Activated naive CD4-positive, alpha-beta T cell treated with Interleukin-2 at 50 U/mL for 16 hours (primary cell): ENCODE results near the gene NKD1.
A peak's percentile ranks its signal among the peaks of the same experiment; 100 is the strongest.

ENCODE experiments used
- DNase-seq: peaks from one replicate; pipeline ENCODE4 v3.0.0-alpha.2; 2020

Gene NKD1

DNA sequence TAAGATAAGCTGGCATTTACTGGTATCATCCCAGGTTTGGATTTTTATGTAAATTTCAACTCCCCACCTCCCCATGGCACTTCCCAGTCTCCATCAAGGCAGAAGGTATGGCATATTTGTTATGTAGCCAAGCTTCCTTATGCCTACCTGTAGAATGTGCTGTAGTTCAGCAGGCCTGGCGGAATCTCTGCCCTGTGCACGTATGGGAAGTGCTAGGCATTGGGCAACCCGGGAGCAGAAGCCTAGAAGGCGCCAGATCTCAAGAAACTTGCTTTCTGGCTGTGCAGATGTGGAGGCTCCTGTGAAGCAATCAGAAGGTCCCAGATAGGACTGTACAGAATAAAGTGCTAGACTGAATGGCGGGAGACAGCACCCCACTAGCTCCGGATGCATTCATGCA, 68.2 kb downstream of the NKD1 start:
- DNase-seq = no peak

DNA sequence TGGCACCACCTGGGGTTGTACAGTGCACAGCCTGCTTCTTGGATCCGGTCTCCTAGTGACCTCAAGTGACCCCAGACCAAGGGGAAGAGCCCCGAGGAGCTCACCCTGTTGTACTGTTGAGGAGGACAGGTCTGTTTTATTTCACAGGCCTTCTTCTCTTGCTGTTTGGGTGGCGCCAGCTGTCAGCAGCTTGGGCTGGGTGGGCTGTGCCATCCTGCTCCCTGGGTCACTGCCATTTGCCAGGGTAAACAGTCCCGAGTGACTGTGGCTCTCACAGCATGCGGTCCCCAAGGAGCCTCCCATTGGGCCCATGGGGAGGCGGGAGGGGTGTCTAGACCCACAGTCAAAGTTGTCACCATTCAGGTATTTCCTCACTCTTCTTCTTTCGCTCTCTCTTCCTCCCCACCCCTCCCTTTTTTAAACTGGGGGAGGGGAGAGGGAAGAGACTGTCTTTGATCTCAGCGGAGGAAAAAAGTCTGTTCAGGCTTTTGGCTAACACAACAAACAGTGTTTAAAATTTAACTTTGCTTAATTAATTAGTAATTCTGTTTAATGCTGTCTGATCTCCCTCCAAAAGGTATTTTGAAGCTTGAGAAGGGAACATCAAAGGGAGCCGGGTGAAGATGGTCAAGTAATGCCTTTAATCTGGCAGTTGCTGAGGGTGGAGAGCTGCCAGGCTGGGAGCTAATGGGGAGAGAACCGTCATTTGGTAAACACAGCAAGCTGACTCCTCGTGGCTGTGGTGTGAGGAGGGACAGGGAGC, 68.9 kb downstream of the NKD1 start:
- DNase-seq = no peak

DNA sequence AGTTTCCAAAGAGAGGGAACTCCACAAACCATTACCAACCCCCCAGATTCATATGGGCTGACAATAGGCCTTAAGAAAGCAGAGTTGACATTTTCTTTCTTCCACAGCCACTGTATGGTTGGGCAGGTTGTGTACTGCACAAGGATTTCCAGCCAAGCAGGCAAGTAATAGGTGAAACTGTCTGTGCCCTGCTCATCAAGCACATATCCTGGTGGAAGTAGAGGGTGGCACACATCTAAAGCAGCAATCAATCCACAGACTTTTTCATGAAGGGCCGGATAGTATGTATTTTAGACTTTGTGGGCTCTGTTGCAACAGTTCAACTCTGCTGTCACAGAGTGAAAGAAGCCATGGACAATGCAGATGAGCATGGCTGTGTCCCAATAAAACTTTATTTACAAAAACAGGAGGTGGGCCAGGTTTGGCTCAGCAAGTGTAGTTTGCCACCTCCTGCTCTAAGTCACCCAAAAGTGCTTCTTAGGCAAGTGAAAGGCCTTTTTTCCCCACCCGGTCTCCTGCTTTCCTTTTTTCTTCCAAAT, 69.5 kb downstream of the NKD1 start:
- no peak for DNase-seq

DNA sequence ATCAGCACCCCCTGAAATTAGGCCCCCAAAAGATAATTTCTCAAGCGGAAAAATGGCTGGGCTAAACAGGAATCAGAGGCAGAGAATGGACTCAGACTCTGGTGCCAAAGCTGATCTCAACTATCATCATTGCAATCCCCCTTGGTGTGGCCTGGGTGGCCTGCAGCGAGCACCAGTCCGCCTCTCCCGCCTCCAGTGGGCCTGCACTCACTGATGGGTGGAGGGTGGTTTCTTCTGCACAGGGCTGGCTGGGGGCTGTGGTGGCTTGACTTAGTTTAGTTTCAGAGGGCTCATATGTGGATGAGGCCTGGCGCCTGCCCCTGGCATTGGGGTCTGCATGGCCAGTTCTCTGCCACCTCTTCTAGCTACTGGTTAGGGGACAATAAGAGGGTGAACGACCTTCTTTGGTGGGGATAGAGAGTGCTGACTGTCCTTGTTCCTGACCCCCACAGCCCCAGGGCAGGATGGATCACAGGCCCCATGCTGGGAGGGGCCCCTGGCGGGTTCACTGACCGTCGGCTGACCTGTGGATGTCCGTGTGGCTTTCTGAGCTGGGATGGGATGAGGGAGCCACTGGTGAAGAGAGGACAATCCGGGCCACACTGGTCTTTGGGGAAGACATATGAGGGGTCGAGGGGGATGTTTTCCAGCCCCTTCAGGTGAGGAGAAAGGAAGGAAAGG, 70.2 kb downstream of the NKD1 start:
- no peak for DNase-seq

DNA sequence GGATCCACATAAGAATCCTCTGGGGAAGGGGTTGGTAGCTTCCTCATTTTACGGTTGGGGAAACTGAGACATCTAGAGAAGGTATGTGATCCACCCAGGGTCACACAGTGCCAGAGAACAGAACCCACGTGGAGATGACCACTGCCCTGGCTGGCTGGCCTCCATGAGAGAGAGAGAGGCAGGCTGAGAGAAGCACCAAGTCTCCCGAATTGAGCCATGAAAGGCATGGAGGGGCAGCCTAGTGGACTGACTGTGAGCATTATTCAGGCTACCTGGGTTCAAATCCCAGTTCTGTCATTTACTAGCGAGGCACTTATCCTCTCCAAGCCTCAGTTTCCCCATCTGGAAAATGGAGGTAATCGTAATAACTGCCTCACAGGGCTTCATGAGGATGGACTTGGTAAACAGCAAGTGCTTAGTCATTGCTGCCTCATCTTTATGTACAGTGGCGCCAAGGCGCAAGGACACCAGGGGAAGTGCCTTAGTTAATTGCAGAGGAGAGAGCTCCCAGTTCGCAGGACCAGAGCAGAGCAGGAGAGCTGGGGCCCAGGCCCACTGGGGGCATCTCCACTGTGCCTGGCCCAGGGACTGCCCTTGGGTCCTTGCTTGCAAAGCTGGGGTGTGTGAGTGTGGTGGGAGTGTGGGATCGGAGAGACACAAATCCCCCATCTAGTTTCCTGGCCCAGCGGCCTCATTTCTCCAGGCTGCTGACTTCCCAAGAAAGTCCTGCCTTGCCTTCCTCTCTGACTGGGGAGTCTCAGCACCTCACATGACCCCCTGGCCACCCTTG, 71.7 kb downstream of the NKD1 start:
- DNase-seq = no peak

DNA sequence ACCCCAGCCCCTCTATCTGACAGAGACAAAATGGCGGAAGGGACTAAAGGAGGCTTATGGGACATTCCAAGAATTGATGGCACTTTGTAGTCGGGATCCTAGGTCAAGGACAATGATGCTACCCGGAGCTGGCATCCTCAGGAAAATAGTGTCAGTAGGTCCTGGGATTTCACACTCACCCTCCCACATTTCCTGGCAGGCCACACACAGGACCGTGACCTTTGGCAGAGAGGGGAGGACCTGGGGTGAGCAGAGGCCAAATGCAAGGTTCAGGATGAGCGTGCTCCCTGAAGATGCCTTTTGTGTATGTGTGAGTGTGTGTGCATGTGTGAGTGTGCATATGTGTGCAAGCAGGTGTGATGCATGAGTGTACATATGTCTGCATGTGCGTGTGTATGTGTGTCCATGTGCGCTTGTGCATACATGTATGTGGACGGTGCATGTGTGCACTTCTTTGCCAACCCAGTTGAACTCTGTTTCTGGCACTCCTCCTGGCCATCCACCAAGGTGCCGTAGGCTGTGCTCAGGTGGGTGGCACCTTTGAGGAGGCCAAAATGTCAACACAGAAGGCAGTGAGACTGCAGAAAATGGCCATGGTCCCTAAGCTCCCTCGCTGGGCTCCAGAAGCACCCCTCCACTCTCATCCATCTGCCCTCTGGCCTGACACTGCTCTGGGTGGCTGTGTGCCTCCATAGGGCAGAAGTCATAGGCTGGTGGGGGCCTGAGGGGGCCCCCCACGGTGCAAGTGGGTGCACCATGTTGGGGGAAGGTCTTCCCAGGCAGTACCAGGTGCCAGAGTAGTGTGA, 72.7 kb downstream of the NKD1 start:
- no peak for DNase-seq

DNA sequence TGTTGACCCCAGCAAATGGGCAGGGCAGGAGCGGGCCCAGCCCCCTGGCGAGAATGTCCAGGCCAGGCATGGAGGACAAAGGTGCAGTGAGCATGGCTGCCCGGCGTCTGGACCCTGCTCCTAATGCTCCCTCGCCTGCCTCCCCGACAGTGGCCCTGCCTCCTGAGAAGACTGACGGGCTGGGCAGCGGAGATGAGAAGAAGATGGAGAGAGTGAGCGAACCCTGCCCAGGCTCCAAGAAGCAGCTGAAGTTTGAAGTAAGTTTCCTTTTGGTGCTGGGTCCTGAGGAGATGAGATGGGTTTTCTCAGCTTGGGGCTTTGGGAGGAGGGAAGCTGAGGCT, 73.2 kb downstream of the NKD1 start:
- DNase-seq = no peak

DNA sequence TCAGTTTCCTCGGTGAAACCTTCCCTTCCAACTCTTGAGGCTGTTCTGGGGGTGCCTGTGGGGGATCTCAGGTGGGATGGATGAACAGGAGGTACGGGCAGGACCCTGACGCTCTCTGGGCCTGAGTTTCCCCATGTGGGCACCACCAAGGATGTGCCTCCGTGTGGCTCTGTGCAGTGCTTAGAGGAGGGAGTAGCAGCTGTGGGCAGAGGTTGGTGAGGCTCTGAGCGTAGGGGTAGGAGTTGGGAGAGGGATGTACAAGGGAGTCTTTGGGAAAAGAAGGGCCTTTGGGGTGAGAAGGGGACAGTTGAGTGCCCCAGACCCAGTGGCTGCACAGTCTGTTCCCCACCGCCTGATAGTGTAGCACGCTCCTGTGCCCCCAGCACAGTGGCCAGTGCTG, 73.8 kb downstream of the NKD1 start:
- DNase-seq = no peak

DNA sequence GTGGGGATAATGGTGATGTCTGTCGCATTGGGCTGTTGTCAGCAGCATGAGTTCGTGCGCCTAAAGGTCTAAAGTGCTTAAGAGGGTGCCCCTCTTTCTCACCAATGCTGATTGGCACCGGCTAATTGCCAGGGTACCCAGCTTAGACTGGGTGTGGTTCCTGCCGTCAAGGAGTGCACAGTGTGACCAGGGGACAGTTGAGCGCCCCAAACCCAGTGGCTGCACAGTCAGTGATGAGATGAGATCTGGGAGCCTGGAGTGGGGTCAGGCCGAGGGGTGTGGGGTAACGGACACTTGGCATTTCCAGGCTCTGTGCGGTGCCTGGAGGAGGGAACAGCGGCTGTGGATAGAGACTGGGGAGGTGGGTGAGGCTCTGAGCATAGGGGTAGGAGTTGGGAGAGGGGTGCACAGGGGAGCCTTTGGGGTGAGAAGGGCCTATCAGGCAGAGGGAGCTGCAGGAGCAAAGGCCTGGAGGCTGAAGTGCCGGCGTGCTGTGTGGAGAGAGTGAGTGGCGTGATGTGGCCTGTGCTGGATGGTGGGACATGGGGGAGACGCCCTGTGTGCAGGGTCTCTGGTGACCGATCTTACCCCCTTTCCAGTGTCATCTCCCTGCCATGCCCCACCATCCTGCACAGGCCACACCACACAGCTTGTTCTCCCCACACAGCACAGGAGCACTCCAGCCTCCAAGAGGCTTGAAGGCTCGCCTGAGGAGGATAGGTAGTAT, 74.6 kb downstream of the NKD1 start:
- no peak for DNase-seq

DNA sequence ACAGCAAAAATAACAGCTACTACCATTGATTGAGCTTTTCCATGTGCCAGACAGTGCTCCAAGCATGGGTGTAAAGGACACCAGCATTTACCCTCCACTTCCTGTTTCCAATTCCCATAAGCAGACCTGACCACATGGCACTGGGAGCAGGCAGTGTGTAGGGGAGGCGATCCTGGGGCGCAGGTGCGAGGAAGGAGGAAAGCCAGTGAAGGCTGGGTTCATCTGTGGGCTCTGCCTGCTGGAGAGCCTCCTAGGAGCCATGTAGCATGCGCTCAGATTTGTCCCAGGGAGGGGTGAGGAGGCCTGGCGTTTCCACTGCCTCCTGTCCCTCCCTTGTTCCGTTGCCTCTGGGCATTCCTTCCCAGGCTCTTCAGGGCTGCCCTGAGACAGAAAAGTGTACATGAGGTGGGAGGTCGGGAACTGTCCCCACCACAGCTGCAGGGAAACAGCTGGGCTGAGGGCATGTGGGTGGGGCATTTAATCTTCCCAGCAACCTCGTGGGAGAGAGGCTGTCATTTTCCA, 76.3 kb downstream of the NKD1 start:
- no peak for DNase-seq

DNA sequence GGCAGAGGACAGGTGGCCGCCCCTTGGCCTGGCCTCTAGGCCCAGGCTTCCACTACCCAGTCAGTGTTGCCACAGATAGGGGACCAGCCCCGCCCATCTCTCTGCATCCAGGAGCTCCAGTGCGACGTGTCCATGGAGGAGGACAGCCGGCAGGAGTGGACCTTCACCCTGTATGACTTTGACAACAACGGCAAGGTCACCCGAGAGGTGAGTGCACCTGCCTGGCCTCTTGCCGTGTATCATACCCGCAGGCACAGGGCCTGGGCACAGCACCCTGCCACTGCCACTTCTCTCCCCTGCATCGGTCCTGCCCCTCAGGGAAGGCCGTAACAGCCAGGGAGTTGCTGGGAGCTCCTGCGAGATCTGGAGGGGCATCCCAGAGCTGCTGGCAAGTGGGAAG, 77.2 kb downstream of the NKD1 start:
- DNase-seq = no peak

DNA sequence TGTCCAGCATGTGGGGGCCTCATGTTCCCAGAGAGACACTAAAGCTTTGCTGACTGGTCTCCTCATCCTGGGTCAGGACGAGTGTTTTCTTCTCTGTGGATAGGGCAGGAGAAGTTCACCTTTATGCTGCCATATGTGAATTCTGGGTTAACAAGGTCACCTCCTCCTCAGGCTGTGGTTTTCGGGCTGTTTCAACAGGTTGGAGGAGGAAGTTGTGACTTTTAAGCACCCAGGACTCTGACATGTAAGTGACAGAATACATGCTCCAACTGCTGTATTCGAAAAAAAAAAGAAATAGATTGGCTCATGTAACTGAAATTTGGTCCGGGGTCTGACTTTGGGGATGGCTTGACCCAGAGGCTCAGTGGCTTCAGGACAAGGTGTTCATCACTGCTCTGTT, 78.7 kb downstream of the NKD1 start:
- no peak for DNase-seq

DNA sequence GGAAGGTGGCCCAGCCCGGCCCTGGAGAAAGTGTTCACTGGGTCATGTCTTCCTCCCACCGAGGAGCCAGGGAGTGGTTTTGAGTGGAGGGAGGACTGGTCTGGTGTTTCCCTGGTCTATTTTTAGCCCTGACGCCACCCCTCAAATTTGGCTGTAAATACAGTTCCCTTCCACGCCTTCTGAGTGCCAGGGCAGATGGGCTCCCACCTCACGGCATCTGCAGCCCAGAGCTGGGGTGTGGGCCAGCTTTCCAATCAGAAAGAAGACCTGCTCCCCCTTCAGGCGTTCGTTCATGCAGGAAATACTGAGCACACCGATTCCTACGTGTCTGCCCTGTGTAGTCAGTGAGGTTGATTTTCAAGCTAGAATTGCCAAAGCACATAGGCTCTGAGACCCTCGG, 79.2 kb downstream of the NKD1 start:
- DNase-seq = peak; percentile 34

DNA sequence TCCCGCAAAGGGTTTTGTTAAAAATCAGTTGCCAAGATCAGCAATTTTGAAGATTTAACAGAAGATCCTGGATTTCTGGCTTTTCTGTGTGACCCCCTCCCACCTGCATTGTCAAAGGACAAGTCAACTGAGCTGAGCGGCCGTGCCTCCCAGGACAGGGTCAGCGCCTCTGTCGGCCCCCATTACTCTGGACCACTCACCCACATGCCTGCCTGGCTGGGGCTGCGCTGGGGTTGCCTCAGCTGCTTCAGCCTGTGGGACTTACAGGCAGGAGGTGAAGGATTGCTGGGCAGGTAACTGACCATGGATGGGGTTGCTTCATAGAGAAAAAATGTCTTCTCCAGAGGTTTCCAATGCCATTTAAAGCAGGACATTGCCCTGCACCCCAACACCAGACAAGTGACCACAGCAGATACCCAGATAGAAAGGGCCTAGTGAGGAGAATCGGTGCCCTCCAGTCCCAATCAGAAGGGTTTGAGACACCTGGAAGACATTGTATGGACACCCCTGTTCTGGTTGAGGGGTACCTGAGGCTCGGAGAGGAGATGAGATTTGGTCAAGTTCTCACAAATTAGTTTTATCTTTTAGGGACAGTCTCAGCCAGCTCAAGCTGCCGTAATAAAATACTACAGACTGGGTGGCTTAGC, 80.1 kb downstream of the NKD1 start:
- no peak for DNase-seq

DNA sequence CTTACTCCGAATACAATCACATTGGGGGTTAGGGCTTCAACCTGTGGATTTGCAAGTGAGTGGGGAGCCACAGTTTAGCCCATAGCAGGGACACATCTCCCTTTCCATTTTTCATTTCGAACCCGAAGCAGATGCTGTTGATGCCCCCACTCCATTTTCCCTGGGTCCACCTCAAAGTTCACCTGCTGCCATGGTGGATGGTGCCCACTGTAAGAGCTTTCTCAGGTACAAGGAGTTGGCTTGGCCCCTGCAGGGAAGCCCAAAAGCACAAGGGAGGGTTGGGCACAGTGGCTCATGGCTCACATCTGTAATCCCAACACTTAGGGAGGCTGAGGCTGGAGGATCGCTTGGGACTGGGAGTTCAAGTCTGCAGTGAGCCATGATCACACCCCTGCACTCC, 81.1 kb downstream of the NKD1 start:
- no peak for DNase-seq

DNA sequence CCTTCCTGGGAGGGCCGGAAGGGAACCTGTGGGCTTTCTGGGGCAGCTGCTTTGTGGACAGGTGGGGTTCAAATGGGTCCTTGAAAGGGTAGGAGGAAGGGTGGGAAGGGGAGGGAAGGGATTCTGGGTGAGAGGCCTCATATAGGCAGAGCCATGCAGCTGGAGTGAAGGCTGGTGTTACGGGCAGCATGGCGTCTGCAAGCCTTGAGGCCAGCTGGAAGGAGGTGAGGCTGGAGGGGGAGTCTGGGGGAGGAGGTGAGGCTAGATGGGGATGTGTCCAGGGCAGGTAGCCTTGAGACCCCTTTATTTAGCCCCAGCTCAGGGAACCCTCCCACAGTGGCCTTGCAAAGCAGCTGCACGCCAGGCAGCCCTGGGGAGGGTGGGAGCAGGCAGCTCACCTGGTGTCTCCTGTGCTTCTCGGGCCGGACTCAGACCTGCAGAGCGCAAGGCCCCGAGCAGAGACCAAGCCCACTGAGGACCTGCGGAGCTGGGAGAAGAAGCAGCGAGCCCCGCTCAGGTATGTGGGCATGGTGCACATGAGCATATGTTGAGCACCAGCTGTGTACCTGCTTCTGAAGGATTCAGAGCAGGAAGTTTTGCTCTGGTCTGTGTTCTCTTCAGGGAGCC, 82.3 kb downstream of the NKD1 start:
- no peak for DNase-seq

DNA sequence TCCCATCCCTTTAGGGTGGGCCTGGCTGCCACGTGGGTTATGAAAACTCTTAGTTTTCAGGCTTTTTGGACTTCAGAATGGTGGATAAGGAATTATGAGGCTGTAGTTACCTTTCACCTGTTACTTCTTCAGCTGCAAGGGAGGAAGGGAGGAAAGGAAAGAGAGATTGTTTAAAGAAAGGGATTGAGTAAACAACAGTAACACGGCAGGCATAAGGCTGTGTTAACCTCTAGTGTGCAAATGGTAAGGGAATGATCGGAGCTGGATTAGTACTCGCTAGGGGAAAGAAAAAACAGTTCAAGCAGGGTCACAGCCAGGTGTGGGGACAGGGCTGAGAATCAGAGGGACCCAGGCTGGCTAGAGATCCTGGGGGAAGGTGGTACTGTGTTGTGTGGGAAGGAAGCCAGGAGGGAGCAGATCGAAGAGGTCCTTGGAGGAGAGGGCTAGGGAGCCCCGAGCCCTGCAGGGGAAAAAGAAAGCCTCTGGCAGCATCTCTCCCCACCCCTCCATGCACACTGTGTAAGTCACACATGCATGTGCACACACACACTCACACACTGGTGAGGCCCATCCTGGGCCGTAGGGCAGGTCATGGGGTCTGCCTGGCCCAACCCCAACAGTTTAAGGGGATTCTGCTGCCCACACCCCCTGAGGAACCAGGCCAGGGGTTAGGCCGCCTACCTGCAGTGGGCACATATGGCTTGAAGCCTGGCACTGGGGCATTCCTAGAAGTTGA, 83.2 kb downstream of the NKD1 start:
- no peak for DNase-seq

DNA sequence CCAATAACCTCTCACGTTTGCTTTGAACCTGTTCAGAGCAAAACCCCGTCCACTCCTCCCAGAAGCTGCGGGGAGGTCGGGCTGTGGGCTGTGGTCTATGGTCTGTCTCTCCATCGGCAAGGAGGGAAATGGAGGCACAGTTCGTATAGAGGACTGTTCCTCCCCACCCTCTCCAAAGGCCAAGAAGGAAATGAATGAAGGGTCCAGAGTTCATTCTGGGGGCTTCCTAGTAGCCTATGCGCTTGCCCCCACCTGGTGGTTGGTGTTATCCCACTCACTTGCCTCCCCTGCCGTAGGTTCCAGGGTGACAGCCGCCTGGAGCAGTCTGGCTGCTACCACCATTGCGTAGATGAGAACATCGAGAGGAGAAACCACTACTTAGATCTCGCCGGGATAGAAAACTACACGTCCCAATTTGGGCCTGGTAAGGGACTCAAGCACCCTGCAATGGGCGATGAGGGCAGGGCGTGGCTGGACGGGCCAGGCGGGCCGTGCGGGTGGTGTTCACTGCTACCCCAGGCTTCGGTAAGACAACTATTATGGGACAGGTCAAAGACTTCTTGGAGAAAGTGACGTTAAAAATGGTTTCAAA, 83.9 kb downstream of the NKD1 start:
- no peak for DNase-seq

DNA sequence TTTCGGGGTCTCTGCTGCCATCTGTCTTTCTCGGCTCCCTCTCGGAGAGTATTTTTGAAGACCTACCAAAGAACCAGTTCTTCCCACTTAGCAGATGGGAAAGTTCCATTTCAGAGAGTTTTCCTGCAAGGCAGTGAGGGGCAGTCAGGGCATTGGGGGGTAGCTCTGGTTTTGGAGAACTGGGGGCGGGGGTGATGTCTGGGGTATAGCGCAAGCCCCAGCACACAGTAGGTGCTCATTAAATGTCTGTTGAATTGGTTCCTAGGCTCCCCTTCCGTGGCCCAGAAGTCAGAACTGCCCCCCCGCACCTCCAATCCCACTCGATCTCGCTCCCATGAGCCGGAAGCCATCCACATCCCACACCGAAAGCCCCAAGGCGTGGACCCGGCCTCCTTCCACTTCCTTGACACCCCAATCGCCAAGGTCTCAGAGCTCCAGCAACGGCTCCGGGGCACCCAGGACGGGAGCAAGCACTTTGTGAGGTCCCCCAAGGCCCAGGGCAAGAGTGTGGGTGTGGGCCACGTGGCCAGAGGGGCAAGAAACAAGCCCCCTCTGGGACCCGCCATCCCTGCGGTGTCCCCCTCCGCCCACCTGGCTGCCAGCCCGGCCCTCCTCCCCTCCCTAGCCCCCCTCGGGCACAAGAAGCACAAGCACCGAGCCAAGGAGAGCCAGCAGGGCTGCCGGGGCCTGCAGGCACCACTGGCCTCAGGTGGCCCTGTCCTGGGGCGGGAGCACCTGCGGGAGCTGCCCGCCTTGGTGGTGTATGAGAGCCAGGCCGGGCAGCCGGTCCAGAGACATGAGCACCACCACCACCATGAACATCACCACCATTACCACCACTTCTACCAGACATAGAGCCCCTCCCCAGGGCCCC, 85.0 kb downstream of the NKD1 start:
- no peak for DNase-seq
